Urothelium cell line (cell line): ENCODE measurements around the gene EGFLAM.

Experiments used
- DNase-seq: peaks from one replicate; pipeline ENCODE4 v3.0.0; 2011; ENCODE audit warnings: low spot score, mixed read lengths
- FAIRE-seq: peaks from 2 replicates; lab custom pipeline; 2011; peaks lifted over from hg19 to GRCh38; lab: Jason Lieb, UNC

Gene EGFLAM

GRCh38 chr5:38265546-38266179, 7.3 kb downstream of the EGFLAM start:
- FAIRE-seq, result no peak
- peak; percentile 78 for DNase-seq

- no peak for FAIRE-seq
These were observed 9.0 kb downstream of the EGFLAM start for GRCh38 chr5:38267372-38267771.

GRCh38 chr5:38273626-38274025, 15.3 kb downstream of the EGFLAM start:
- peak; percentile 68 for FAIRE-seq
- no peak for DNase-seq

More at GRCh38 chr5:38267372-38267771, 9.0 kb downstream of the EGFLAM start:
- no peak for DNase-seq

GRCh38 chr5:38274370-38274769, 16.0 kb downstream of the EGFLAM start:
- no peak for DNase-seq
- FAIRE-seq, result no peak

- DNase-seq (no peak), FAIRE-seq (no peak)
These were observed 26.0 kb downstream of the EGFLAM start for GRCh38 chr5:38284384-38284783.

GRCh38 chr5:38285226-38285625, 26.9 kb downstream of the EGFLAM start:
- DNase-seq, result no peak
- FAIRE-seq, result no peak

- FAIRE-seq, result no peak
- DNase-seq, result no peak
These were observed 27.6 kb downstream of the EGFLAM start for GRCh38 chr5:38286002-38286401.

- FAIRE-seq, result no peak
- no peak for DNase-seq
These were observed 28.8 kb downstream of the EGFLAM start for GRCh38 chr5:38287124-38287523.

- DNase-seq (no peak), FAIRE-seq (no peak)
These were observed 31.1 kb downstream of the EGFLAM start for GRCh38 chr5:38289457-38289856.

- FAIRE-seq, result peak; percentile 50
- no peak for DNase-seq
These were observed 31.8 kb downstream of the EGFLAM start for GRCh38 chr5:38290028-38290653.

- DNase-seq (no peak), FAIRE-seq (no peak)
These were observed 33.0 kb downstream of the EGFLAM start for GRCh38 chr5:38291355-38291754.

GRCh38 chr5:38292228-38292627, 33.9 kb downstream of the EGFLAM start:
- DNase-seq, result no peak
- no peak for FAIRE-seq

GRCh38 chr5:38295751-38296150, 37.4 kb downstream of the EGFLAM start:
- FAIRE-seq (no peak), DNase-seq (no peak)

- DNase-seq, result no peak
- FAIRE-seq, result no peak
These were observed 39.7 kb downstream of the EGFLAM start for GRCh38 chr5:38297830-38298608.

- FAIRE-seq (no peak), DNase-seq (no peak)
These were observed 41.2 kb downstream of the EGFLAM start for GRCh38 chr5:38299585-38299984.

- DNase-seq (no peak), FAIRE-seq (no peak)
These were observed 46.8 kb downstream of the EGFLAM start for GRCh38 chr5:38305148-38305547.

GRCh38 chr5:38307845-38308244, 49.5 kb downstream of the EGFLAM start:
- FAIRE-seq, result no peak
- DNase-seq, result no peak

GRCh38 chr5:38316544-38317224, 58.3 kb downstream of the EGFLAM start:
- no peak for DNase-seq
- FAIRE-seq, result no peak

GRCh38 chr5:38317868-38318267, 59.5 kb downstream of the EGFLAM start:
- DNase-seq, result no peak
- no peak for FAIRE-seq

GRCh38 chr5:38319491-38319890, 61.1 kb downstream of the EGFLAM start:
- no peak for FAIRE-seq
- DNase-seq, result peak; percentile 23

- DNase-seq (no peak), FAIRE-seq (no peak)
These were observed 63.6 kb downstream of the EGFLAM start for GRCh38 chr5:38321978-38322377.
